Muscle layer of duodenum (tissue), 2 donors: ENCODE measurements around the gene MRPL47.

Source experiments
- H3K27ac ChIP-seq: one replicate; pipeline ENCODE4 v1.7.0; 2013; ENCODE audit warnings: mild to moderate bottlenecking, low read length
- H3K27me3 ChIP-seq: one replicate; pipeline ENCODE4 v1.7.0; 2013; ENCODE audit warnings: low read depth, mild to moderate bottlenecking, control low read depth, low read length
- H3K36me3 ChIP-seq, 2 donors: one replicate each; pipeline ENCODE4 v1.7.0; 2013; ENCODE audit warnings: low read length in 2 of 2, control low read depth in 1 of 2, mild to moderate bottlenecking in 1 of 2; ENCODE audit not compliant: insufficient read depth in 2 of 2, control insufficient read depth in 1 of 2
- H3K4me1 ChIP-seq, 2 donors: one replicate each; pipeline ENCODE4 v1.7.0; 2013; ENCODE audit warnings: low read length in 2 of 2, mild to moderate bottlenecking in 2 of 2, control low read depth in 1 of 2, moderate library complexity in 1 of 2; ENCODE audit not compliant: insufficient read depth in 2 of 2, control insufficient read depth in 1 of 2
- H3K4me3 ChIP-seq, 2 donors: one replicate each; pipeline ENCODE4 v1.7.0; 2013; ENCODE audit warnings: low read length in 2 of 2, low read depth in 1 of 2, mild to moderate bottlenecking in 1 of 2
- H3K9me3 ChIP-seq, 2 donors: one replicate each; pipeline ENCODE4 v1.7.0; 2013; ENCODE audit warnings: low read length in 2 of 2, control low read depth in 1 of 2, mild to moderate bottlenecking in 1 of 2; ENCODE audit not compliant: control insufficient read depth in 1 of 2
- donor health status: healthy.

MRPL47 gene

GRCh38 chr3:179541596-179541995 is 62.8 kb downstream of the MRPL47 start:
- H3K36me3 ChIP-seq, result no peaks in the 10 kb centered on the region
- H3K9me3 ChIP-seq, result no peaks in the 10 kb centered on the region
- H3K4me1 ChIP-seq, result no peaks in the 10 kb centered on the region
- H3K27ac ChIP-seq, result no peak overlapping the region
- no peak overlapping the region for H3K4me3 ChIP-seq
- H3K27me3 ChIP-seq, result no peaks in the 10 kb centered on the region

GRCh38 chr3:179541094-179541493 is 63.3 kb downstream of the MRPL47 start:
- no peaks in the 10 kb centered on the region for H3K9me3 ChIP-seq
- no peaks in the 10 kb centered on the region for H3K4me1 ChIP-seq
- H3K27me3 ChIP-seq, result no peaks in the 10 kb centered on the region
- H3K27ac ChIP-seq, result no peak overlapping the region
- H3K4me3 ChIP-seq, result no peak overlapping the region
- H3K36me3 ChIP-seq, result no peaks in the 10 kb centered on the region
